NCI-H1048 (cell line): ENCODE measurements around the gene NKAIN1.
A peak's percentile ranks its signal among the peaks of the same experiment; 100 is the strongest.

ENCODE experiments used
- DNase-seq: peaks from one replicate; lab custom pipeline; 2025; lab: John Stamatoyannopoulos, UW

NKAIN1 gene

GRCh38 chr1:31234123-31234708 lies 5.5 kb downstream of the NKAIN1 start:
- no peak for DNase-seq

GRCh38 chr1:31232689-31233088 lies 7.0 kb downstream of the NKAIN1 start:
- no peak for DNase-seq

- no peak for DNase-seq
These were observed 7.9 kb downstream of the NKAIN1 start for GRCh38 chr1:31231802-31232201.

- DNase-seq: no peak
These were observed 9.3 kb downstream of the NKAIN1 start for GRCh38 chr1:31230378-31230777.

GRCh38 chr1:31228986-31229385 lies 10.7 kb downstream of the NKAIN1 start:
- DNase-seq: no peak

- DNase-seq: no peak
These were observed 11.7 kb downstream of the NKAIN1 start for GRCh38 chr1:31227891-31228568.

- no peak for DNase-seq
These were observed 15.6 kb downstream of the NKAIN1 start for GRCh38 chr1:31224068-31224467.

- no peak for DNase-seq
These were observed 17.5 kb downstream of the NKAIN1 start for GRCh38 chr1:31222176-31222575.

- no peak for DNase-seq
These were observed 18.6 kb downstream of the NKAIN1 start for GRCh38 chr1:31221072-31221471.

- DNase-seq: no peak
These were observed 20.2 kb downstream of the NKAIN1 start for GRCh38 chr1:31219489-31219888.

- no peak for DNase-seq
These were observed 21.0 kb downstream of the NKAIN1 start for GRCh38 chr1:31218705-31219104.

- DNase-seq: peak; percentile 27
These were observed 23.7 kb downstream of the NKAIN1 start for GRCh38 chr1:31216016-31216415.

- no peak for DNase-seq
These were observed 24.6 kb downstream of the NKAIN1 start for GRCh38 chr1:31215065-31215570.

GRCh38 chr1:31214316-31215064 lies 25.2 kb downstream of the NKAIN1 start:
- no peak for DNase-seq

- no peak for DNase-seq
These were observed 31.2 kb downstream of the NKAIN1 start for GRCh38 chr1:31208361-31208945.

- DNase-seq: no peak
These were observed 32.1 kb downstream of the NKAIN1 start for GRCh38 chr1:31207569-31207968.

GRCh38 chr1:31207046-31207445 lies 32.6 kb downstream of the NKAIN1 start:
- no peak for DNase-seq

GRCh38 chr1:31203215-31203614 lies 36.5 kb downstream of the NKAIN1 start:
- DNase-seq: no peak

- no peak for DNase-seq
These were observed 37.7 kb downstream of the NKAIN1 start for GRCh38 chr1:31201931-31202360.

GRCh38 chr1:31199949-31200348 lies 39.7 kb downstream of the NKAIN1 start:
- no peak for DNase-seq

- no peak for DNase-seq
These were observed 40.4 kb downstream of the NKAIN1 start for GRCh38 chr1:31199236-31199790.

- no peak for DNase-seq
These were observed 41.1 kb downstream of the NKAIN1 start for GRCh38 chr1:31198600-31198999.
